ENCODE results near the gene MOB1A. TPM values are rescaled to one million over a fixed set of nuclear protein-coding genes. Genes with fewer than 3 reads are reported as not detected.

Gene MOB1A
- total and polyA plus RNA-seq, 2 of the 13 experiments (the other 11 are each of a cell fraction or from before 2014, with no cell fraction given) = 48.2 to 139 TPM

- TF ChIP-seq CTCF (CRISPR knock-in tag; IDR thresholded peaks at IDR 0.05) = peak; percentile 93
- TF ChIP-seq MLXIP (CRISPR knock-in tag; IDR thresholded peaks at IDR 0.05; ENCODE audit: borderline replicate concordance) = no peak; the same call in 1 of the 2 replicates
- peak; percentile 83; the same call in 1 of the 2 replicates for TF ChIP-seq RFXAP (CRISPR knock-in tag; IDR thresholded peaks at IDR 0.05; ENCODE audit: borderline replicate concordance)
- peak; percentile 26 for TF ChIP-seq HNRNPK (IDR thresholded peaks at IDR 0.05; ENCODE audit: low read depth, low read length, poor library complexity, severe bottlenecking)
- no peak; the same call in 1 of the 2 replicates for TF ChIP-seq ZNF639 (CRISPR knock-in tag; conservative IDR thresholded peaks at IDR 0.05)
- no peak for TF ChIP-seq SCMH1 (CRISPR knock-in tag; IDR thresholded peaks at IDR 0.05; ENCODE audit: borderline replicate concordance)
- peak; percentile 97 for TF ChIP-seq HOXA3 (CRISPR knock-in tag; IDR thresholded peaks at IDR 0.05)
- TF ChIP-seq ZNF124 (CRISPR knock-in tag; IDR thresholded peaks at IDR 0.05) = peak; percentile 94
- peak; percentile 75 for TF ChIP-seq BATF2 (CRISPR knock-in tag; IDR thresholded peaks at IDR 0.05)
- TF ChIP-seq, protein P1, sequence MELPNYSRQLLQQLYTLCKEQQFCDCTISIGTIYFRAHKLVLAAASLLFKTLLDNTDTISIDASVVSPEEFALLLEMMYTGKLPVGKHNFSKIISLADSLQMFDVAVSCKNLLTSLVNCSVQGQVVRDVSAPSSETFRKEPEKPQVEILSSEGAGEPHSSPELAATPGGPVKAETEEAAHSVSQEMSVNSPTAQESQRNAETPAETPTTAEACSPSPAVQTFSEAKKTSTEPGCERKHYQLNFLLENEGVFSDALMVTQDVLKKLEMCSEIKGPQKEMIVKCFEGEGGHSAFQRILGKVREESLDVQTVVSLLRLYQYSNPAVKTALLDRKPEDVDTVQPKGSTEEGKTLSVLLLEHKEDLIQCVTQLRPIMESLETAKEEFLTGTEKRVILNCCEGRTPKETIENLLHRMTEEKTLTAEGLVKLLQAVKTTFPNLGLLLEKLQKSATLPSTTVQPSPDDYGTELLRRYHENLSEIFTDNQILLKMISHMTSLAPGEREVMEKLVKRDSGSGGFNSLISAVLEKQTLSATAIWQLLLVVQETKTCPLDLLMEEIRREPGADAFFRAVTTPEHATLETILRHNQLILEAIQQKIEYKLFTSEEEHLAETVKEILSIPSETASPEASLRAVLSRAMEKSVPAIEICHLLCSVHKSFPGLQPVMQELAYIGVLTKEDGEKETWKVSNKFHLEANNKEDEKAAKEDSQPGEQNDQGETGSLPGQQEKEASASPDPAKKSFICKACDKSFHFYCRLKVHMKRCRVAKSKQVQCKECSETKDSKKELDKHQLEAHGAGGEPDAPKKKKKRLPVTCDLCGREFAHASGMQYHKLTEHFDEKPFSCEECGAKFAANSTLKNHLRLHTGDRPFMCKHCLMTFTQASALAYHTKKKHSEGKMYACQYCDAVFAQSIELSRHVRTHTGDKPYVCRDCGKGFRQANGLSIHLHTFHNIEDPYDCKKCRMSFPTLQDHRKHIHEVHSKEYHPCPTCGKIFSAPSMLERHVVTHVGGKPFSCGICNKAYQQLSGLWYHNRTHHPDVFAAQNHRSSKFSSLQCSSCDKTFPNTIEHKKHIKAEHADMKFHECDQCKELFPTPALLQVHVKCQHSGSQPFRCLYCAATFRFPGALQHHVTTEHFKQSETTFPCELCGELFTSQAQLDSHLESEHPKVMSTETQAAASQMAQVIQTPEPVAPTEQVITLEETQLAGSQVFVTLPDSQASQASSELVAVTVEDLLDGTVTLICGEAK (IDR thresholded peaks at IDR 0.05) = peak; percentile 59
- TF ChIP-seq, protein P1 (CRISPR knock-in tag; IDR thresholded peaks at IDR 0.05) = peak; percentile 94
Measured at GRCh38 chr2:74119912-74120825, 58.5 kb downstream of the MOB1A start (continued).
